RWPE2 (cell line): ENCODE measurements around the gene PHF2.

ENCODE experiments used
- ATAC-seq: fragments of 200-7000 bp; cut with Tn5 transposase; 3 replicates; pipeline ENCODE4 v1.9.1; 2021; ENCODE audit warnings: low read depth
- DNase-seq: peaks from one replicate; pipeline ENCODE4 v3.0.0-alpha.2; 2020; ENCODE audit warnings: low spot score
- H3K27ac ChIP-seq: fragments of 450-650 bp; 2 replicates; pipeline ENCODE4 v1.5.1; 2017; ENCODE audit warnings: mild to moderate bottlenecking; ENCODE audit not compliant: poor library complexity, severe bottlenecking
- H3K27me3 ChIP-seq: fragments of 250-450 bp; sonication (Bioruptor Pico); 2 replicates; pipeline ENCODE4 v1.5.1; 2021; ENCODE audit warnings: mild to moderate bottlenecking, moderate library complexity; ENCODE audit not compliant: insufficient read depth, poor library complexity, severe bottlenecking
- H3K36me3 ChIP-seq: fragments of 250-450 bp; sonication (Bioruptor Pico); 2 replicates; pipeline ENCODE4 v1.5.1; 2020; ENCODE audit warnings: low read depth, mild to moderate bottlenecking, moderate library complexity
- H3K4me1 ChIP-seq: fragments of 250-450 bp; sonication (Bioruptor Pico); 2 replicates; pipeline ENCODE4 v1.5.1; 2021; ENCODE audit warnings: mild to moderate bottlenecking, moderate library complexity; ENCODE audit not compliant: insufficient read depth, poor library complexity, severe bottlenecking
- H3K4me3 ChIP-seq: fragments of 250-450 bp; sonication (Bioruptor Pico); 2 replicates; pipeline ENCODE4 v1.5.1; 2021; ENCODE audit warnings: mild to moderate bottlenecking, moderate library complexity; ENCODE audit not compliant: severe bottlenecking
- H3K9me3 ChIP-seq: fragments of 250-450 bp; sonication (Bioruptor Pico); 2 replicates; pipeline ENCODE4 v1.5.1; 2021; ENCODE audit warnings: mild to moderate bottlenecking, moderate library complexity; ENCODE audit not compliant: severe bottlenecking
- TF ChIP-seq, protein P1 (sequence below): fragments of 450-650 bp; IDR thresholded peaks from one replicate; pipeline ENCODE4 v1.5.1; 2017; ENCODE audit warnings: mild to moderate bottlenecking, moderate library complexity; ENCODE audit not compliant: poor library complexity, severe bottlenecking

Gene PHF2

DNA sequence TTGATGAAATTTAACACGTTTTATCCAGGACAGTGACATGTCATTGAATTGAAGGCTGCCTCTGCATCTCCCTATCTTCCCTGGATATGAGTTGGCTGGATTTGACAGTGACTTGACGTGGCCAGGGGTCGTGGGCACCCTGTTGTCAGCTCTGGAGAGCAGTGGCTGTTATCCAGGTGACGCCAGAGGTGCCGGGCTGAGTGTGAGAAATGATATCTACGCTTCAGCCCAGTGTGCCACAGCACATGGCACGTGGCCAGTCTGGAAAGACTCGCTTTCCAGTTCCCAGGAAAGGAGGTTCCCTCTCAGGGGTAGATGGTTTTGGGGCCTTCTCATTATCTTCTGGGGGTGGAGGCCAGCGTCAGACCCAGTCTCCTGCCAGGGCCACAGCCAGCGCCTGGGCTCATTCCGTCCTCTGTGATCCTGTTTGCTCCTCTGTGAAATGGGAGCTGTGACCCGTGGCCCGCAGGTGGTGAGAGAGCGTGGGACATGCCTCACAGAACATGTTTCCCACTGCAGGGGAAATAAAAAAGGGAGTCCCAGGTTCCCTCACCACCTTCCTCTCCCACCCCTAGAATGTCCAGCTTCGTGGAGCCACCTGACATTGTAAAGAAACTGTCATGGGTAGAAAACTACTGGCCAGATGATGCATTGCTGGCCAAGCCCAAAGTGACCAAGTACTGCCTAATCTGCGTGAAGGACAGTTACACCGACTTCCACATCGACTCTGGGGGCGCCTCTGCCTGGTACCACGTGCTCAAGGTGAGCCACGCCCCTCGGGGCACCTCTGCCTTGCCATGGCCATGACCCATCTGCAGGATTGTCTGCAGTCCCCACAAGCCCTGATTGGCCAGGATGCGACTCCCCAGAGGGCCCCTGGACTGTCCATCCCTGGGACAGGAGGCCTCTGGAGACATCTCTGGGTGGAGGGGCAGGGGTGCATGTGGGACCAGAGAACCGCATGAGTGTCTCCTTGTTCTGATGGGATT is 76.5 kb downstream of the PHF2 start:
- H3K27me3 ChIP-seq, result no peaks in the 10 kb centered on the region
- ATAC-seq, result no peak
- TF ChIP-seq, protein P1, sequence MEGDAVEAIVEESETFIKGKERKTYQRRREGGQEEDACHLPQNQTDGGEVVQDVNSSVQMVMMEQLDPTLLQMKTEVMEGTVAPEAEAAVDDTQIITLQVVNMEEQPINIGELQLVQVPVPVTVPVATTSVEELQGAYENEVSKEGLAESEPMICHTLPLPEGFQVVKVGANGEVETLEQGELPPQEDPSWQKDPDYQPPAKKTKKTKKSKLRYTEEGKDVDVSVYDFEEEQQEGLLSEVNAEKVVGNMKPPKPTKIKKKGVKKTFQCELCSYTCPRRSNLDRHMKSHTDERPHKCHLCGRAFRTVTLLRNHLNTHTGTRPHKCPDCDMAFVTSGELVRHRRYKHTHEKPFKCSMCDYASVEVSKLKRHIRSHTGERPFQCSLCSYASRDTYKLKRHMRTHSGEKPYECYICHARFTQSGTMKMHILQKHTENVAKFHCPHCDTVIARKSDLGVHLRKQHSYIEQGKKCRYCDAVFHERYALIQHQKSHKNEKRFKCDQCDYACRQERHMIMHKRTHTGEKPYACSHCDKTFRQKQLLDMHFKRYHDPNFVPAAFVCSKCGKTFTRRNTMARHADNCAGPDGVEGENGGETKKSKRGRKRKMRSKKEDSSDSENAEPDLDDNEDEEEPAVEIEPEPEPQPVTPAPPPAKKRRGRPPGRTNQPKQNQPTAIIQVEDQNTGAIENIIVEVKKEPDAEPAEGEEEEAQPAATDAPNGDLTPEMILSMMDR, result no peak
- no peak overlapping the region for H3K27ac ChIP-seq
- H3K9me3 ChIP-seq, result no peaks in the 10 kb centered on the region
- DNase-seq, result peak; percentile 53
- H3K36me3 ChIP-seq, result peaks cover 17% of the 10 kb centered on the region
- H3K4me3 ChIP-seq, result no peak overlapping the region
- no peaks in the 10 kb centered on the region for H3K4me1 ChIP-seq

DNA sequence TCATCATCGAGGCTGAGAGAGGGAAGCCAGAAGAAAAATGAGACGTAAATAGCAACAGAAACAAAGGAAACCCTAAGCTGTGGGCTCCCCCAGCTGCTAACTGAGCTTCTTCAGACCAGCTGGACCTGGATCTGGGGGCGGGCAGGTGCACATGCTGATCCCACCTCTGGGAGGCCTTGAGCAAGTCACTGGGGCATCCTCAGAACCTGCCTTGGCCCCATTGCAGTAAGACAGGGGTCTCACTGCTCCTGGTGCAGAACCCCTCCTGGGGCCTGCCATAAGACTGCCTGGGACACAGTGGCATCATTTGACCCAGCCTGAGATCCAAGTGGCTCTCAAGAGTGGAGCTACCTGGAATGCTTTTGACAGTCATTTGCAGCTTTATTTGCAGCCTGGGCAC is 77.4 kb downstream of the PHF2 start:
- H3K36me3 ChIP-seq, result peaks cover 17% of the 10 kb centered on the region
- peak; percentile 25 for DNase-seq
- ATAC-seq, result no peak

DNA sequence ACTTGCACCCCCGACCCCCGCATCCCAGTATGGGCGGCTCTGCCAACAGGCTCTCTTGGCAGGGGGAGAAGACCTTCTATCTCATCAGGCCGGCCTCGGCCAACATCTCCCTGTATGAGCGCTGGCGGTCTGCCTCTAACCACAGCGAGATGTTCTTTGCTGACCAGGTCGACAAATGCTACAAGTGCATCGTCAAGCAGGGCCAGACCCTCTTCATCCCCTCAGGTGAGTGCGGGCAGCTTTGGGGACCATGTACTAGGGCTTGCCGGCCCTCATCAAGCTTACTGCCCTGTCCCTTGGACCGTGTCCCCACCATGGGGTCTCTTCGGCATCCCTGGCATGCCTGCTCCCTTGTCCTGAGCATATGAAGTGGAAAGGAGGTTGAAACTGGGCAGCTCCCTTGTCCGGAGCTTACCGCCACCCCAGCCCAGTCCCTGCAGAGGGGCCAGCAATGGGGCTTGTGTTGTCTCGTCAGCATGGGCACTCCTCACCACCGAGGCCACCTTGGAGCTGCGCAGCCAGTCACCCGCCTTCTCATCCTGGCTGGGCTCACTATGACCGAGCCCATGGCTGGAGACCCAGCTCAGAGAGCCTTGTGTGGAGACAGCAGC is 78.1 kb downstream of the PHF2 start:
- Histone ChIP-seq H3K36me3 (peaks cover 16% of the 10 kb centered on the region), H3K9me3 (no peaks in the 10 kb centered on the region), H3K27me3 (no peaks in the 10 kb centered on the region), H3K4me3 (no peak overlapping the region), H3K27ac (no peak overlapping the region), H3K4me1 (no peaks in the 10 kb centered on the region)
- TF ChIP-seq, protein P1, result no peak
- DNase-seq (peak; percentile 35), ATAC-seq (no peak)

More for the DNA sequence above, 77.4 kb downstream of the PHF2 start:
- Histone ChIP-seq H3K27me3 (no peaks in the 10 kb centered on the region), H3K27ac (no peak overlapping the region), H3K9me3 (no peaks in the 10 kb centered on the region), H3K4me3 (no peak overlapping the region), H3K4me1 (no peaks in the 10 kb centered on the region)
- TF ChIP-seq, protein P1, result no peak

DNA sequence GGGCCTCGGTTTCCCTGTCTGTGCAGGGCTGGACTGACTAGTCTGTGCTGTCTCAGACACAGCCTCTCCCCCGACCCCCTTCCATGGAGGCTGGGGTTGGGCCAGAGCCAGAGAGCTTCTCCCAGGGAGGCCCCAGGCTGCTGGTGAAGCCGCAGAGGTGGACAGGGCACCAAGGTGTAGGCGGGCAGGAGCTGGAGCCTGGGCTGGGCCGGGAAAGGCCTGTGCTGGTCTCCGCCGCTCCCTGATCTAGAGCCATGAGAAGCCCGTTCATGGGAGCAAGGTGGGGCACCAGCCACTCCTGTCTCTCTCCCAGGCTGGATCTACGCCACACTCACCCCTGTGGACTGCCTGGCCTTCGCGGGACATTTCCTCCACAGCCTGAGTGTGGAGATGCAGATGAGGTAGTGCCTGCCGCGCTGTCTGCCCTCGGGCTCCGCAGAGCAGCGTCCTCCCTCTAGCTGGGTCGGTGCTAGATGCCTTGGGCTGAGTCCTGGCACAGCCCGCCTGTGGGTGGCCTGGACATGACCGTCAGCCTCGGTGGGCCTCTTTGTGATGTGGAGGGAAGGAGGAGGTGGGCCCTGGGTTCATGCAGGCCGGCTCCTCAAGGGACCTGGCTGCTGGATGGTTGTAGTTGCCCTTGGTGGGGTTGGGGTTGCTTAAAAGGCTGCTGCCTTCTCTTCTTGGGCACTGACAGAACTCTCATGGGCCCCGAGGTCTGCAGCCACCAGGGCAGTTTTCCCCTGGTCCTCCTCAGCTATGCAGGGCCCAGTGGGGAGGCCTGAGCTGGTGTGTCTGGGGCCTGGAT is 79.4 kb downstream of the PHF2 start:
- no peaks in the 10 kb centered on the region for H3K4me1 ChIP-seq
- ATAC-seq (no peak), DNase-seq (peak; percentile 49)
- TF ChIP-seq, protein P1, result no peak
- H3K27ac ChIP-seq, result no peak overlapping the region
- H3K9me3 ChIP-seq, result no peaks in the 10 kb centered on the region
- no peaks in the 10 kb centered on the region for H3K27me3 ChIP-seq
- no peak overlapping the region for H3K4me3 ChIP-seq
- H3K36me3 ChIP-seq, result peaks cover 3% of the 10 kb centered on the region; the same call in 1 of the 2 replicates
